SK-N-SH (cell line): ENCODE measurements around the gene ZNF280A. TPM values are rescaled to one million over a fixed set of nuclear protein-coding genes. Genes with fewer than 3 reads are reported as not detected.

Experiments used
- CTCF ChIA-PET: fragments of 300-600, 350-600 bp; formaldehyde crosslinking; extraction: SDS; loops from one replicate; lab custom pipeline; 2021; lab: Yijun Ruan, JAX
- POLR2A ChIA-PET: fragments of 350-600 bp; sonication (Branson Sonifier 250); formaldehyde crosslinking; extraction: SDS; loops from one replicate; lab custom pipeline; 2020; ENCODE audit warnings: antibody characterized with exemption, inconsistent platforms; lab: Yijun Ruan, JAX
- DNase-seq: peaks from one replicate; pipeline ENCODE4 v3.0.0; 2012
- H2AFZ ChIP-seq: fragments of 200-600 bp; sonication (generic); 2 replicates; pipeline ENCODE4 v1.8.1; 2016; ENCODE audit warnings: antibody characterized with exemption, mild to moderate bottlenecking, low read depth
- H3F3A ChIP-seq: fragments of 200-600 bp; sonication (generic); replicated peaks from 2 replicates; pipeline ENCODE3; 2016; ENCODE audit warnings: antibody characterized with exemption, mild to moderate bottlenecking; ENCODE audit not compliant: insufficient read depth
- H3K27ac ChIP-seq, 2 experiments: fragments of 200-500 bp in 1 of 2; fragments of 200-600 bp in 1 of 2; sonication (Bioruptor generic) in 1 of 2; sonication (generic), shearing (Covaris generic) in 1 of 2; 2 replicates each; pipeline versions ENCODE4 v1.5.1 to v1.6.1; 2014 to 2016; ENCODE audit warnings: low read depth in 2 of 2, inconsistent platforms in 1 of 2, low read length in 1 of 2, mild to moderate bottlenecking in 1 of 2, mixed read lengths in 1 of 2
- H3K27me3 ChIP-seq: fragments of 200-600 bp; sonication (generic), shearing (Covaris generic); 2 replicates; pipeline ENCODE4 v1.6.1; 2016; ENCODE audit warnings: mixed run types; ENCODE audit not compliant: insufficient read depth
- H3K36me3 ChIP-seq, 2 experiments: fragments of 200-500 bp in 1 of 2; fragments of 200-600 bp in 1 of 2; sonication (Bioruptor generic) in 1 of 2; sonication (generic) in 1 of 2; replicated peaks in 1 of 2; 2 replicates each; pipeline versions ENCODE3 to v1.5.1; 2014 to 2016; ENCODE audit warnings: low read length in 1 of 2, mild to moderate bottlenecking in 1 of 2; ENCODE audit not compliant: insufficient read depth in 2 of 2, control insufficient read depth in 1 of 2
- H3K4me1 ChIP-seq, 2 experiments: fragments of 200-500 bp in 1 of 2; fragments of 200-600 bp in 1 of 2; sonication (Bioruptor generic) in 1 of 2; sonication (generic), shearing (Covaris generic) in 1 of 2; 2 replicates each; pipeline versions ENCODE4 v1.5.1 to v1.6.1; 2014 to 2016; ENCODE audit warnings: low read depth in 1 of 2, low read length in 1 of 2, mixed run types in 1 of 2; ENCODE audit not compliant: insufficient read depth in 2 of 2, control insufficient read depth in 1 of 2
- H3K4me2 ChIP-seq: fragments of 200-600 bp; sonication (generic), shearing (Covaris generic); 2 replicates; pipeline ENCODE4 v1.6.1; 2017; ENCODE audit warnings: mixed run types
- H3K4me3 ChIP-seq, 2 experiments: fragments of 200-500 bp in 1 of 2; fragments of 200-600 bp in 1 of 2; sonication (Bioruptor generic) in 1 of 2; sonication (generic), shearing (Covaris generic) in 1 of 2; 2 replicates each; pipeline versions ENCODE4 v1.5.1 to v1.8.1; 2014 to 2016; ENCODE audit warnings: low read depth in 2 of 2, inconsistent platforms in 1 of 2, low read length in 1 of 2, mild to moderate bottlenecking in 1 of 2, mixed read lengths in 1 of 2, moderate library complexity in 1 of 2
- H3K79me2 ChIP-seq: fragments of 200-600 bp; sonication (generic); 2 replicates; pipeline ENCODE4 v1.8.1; 2017; ENCODE audit warnings: mild to moderate bottlenecking; ENCODE audit not compliant: insufficient read depth
- H3K9ac ChIP-seq: fragments of 200-600 bp; sonication (generic); 2 replicates; pipeline ENCODE4 v1.6.1; 2017; ENCODE audit warnings: mixed run types
- H3K9me2 ChIP-seq: fragments of 200-600 bp; sonication (generic); 2 replicates; pipeline ENCODE4 v1.6.1; 2017; ENCODE audit warnings: mixed run types
- H3K9me3 ChIP-seq: fragments of 200-600 bp; sonication (generic); 2 replicates; pipeline ENCODE4 v1.6.1; 2017; ENCODE audit warnings: mixed run types, mild to moderate bottlenecking, moderate library complexity
- H4K20me1 ChIP-seq: fragments of 200-600 bp; sonication (generic); 2 replicates; pipeline ENCODE4 v1.6.1; 2017; ENCODE audit warnings: mild to moderate bottlenecking, mixed run types; ENCODE audit not compliant: insufficient read depth
- CHD2 ChIP-seq: fragments of 150-350 bp; IDR thresholded peaks from 2 replicates; pipeline ENCODE4 v1.6.1; 2018; ENCODE audit warnings: low read length; ENCODE audit not compliant: partially characterized antibody
- EZH2phosphoT487 ChIP-seq: fragments of 200-600 bp; sonication (generic); IDR thresholded peaks from 2 replicates; pipeline ENCODE4 v1.6.1; 2017; ENCODE audit warnings: low read depth, mixed run types, mild to moderate bottlenecking, antibody characterized with exemption, moderate library complexity, borderline replicate concordance
- FOSL2 ChIP-seq: IDR thresholded peaks from 2 replicates; pipeline ENCODE4 v1.4.0; 2012; ENCODE audit warnings: low read depth, mild to moderate bottlenecking, moderate library complexity, borderline replicate concordance
- GATA2 ChIP-seq: sonication (generic); formaldehyde crosslinking; IDR thresholded peaks from 2 replicates; pipeline ENCODE4 v1.5.0; 2020; ENCODE audit warnings: mild to moderate bottlenecking, missing genetic modification reagents
- MEF2A ChIP-seq: IDR thresholded peaks from 2 replicates; pipeline ENCODE4 v1.4.0; 2012; ENCODE audit warnings: low read depth, borderline replicate concordance
- MXI1 ChIP-seq: IDR thresholded peaks from 2 replicates; pipeline ENCODE4 v1.6.1; 2012; ENCODE audit warnings: mild to moderate bottlenecking, low read depth, low read length, improper control_type of control experiment
- NFIC ChIP-seq: IDR thresholded peaks from 2 replicates; pipeline ENCODE4 v1.4.0; 2012; ENCODE audit warnings: borderline replicate concordance
- NRF1 ChIP-seq: IDR thresholded peaks from 2 replicates; pipeline ENCODE4 v1.6.1; 2012; ENCODE audit warnings: low read depth, mild to moderate bottlenecking, low read length
- POLR2AphosphoS5 ChIP-seq: IDR thresholded peaks from 2 replicates; pipeline ENCODE4 v1.6.1; 2012; ENCODE audit warnings: low read depth, low read length
- RAD21 ChIP-seq: IDR thresholded peaks from 2 replicates; pipeline ENCODE4 v1.6.1; 2012; ENCODE audit warnings: mild to moderate bottlenecking, low read length
- RCOR1 ChIP-seq: fragments of 150-350 bp; IDR thresholded peaks from 2 replicates; pipeline ENCODE4 v1.6.1; 2017; ENCODE audit warnings: antibody characterized with exemption, low read length
- RFX5 ChIP-seq: IDR thresholded peaks from 2 replicates; pipeline ENCODE4 v1.6.1; 2012; ENCODE audit warnings: mild to moderate bottlenecking, improper control_type of control experiment, low read length
- SIN3A ChIP-seq: IDR thresholded peaks from 2 replicates; pipeline ENCODE4 v1.6.1; 2012; ENCODE audit warnings: low read depth, mild to moderate bottlenecking, low read length, moderate library complexity, borderline replicate concordance
- SMC3 ChIP-seq: IDR thresholded peaks from 2 replicates; pipeline ENCODE4 v1.6.1; 2012; ENCODE audit warnings: low read depth, low read length, improper control_type of control experiment
- TAF1 ChIP-seq: IDR thresholded peaks from 2 replicates; pipeline ENCODE4 v1.6.1; 2012; ENCODE audit warnings: low read depth, mild to moderate bottlenecking, low read length, moderate library complexity, borderline replicate concordance
- TCF12 ChIP-seq: IDR thresholded peaks from 2 replicates; pipeline ENCODE4 v1.4.0; 2012
- WGBS: methylation state at CpG from one replicate; pipeline ENCODE4 v1.1.6; 2017; ENCODE audit warnings: low lambda C conversion rate; 5-methylcytosine and 5-hydroxymethylcytosine counted together
- polyA plus RNA-seq, 3 experiments: library from polyadenylated mRNA; depleted of rRNA; stranded (reverse); fragments of >200 nt; gene quantifications; 2 replicates each; pipeline ENCODE4 v1.2.3, GENCODE V29; 2012
- TF ChIP-seq, protein P1 (sequence below): IDR thresholded peaks from 2 replicates; pipeline ENCODE4 v1.4.0; 2012; ENCODE audit warnings: low read depth, borderline replicate concordance
- TF ChIP-seq, protein P2 (sequence below): fragments of 150-350 bp; IDR thresholded peaks from 2 replicates; pipeline ENCODE4 v1.6.1; 2017; ENCODE audit warnings: antibody characterized with exemption, low read length, low read depth, borderline replicate concordance
- TF ChIP-seq, protein P3 (sequence below): IDR thresholded peaks from 2 replicates; pipeline ENCODE4; 2012
- TF ChIP-seq, protein P4 (sequence below): fragments of 200-600 bp; sonication (generic); IDR thresholded peaks from 2 replicates; pipeline ENCODE4 v1.6.1; 2017; ENCODE audit warnings: antibody characterized with exemption, mild to moderate bottlenecking, moderate library complexity
- TF ChIP-seq, protein P5 (sequence below): IDR thresholded peaks from 2 replicates; pipeline ENCODE4 v1.4.0; 2012; ENCODE audit warnings: low read depth

ZNF280A gene
- polyA plus RNA-seq, 1 of the 3 experiments (the other 2 are of a cell fraction), result not detected

DNA sequence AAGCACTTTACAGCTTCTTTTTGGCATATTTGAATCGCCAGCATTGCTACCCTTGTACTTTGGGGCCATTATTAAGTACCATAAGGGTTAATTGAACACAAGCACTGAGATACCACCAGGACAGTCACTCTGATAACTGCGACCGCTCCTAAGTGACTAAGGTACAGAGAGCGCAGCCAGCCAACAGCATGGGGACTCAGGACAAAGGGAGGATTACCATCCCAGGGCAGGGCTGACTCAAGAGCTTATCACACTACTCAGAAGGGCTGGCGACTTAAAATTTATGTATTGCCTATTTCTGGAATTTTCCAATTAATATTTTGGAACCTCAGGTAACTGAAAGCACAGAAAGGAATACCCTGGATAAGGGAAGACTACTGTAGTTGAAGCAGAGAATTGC, 479 bp downstream of the ZNF280A start:
- H3K4me3 ChIP-seq, result no peak overlapping the region
- no peak overlapping the region for H3K27ac ChIP-seq
- no peak for DNase-seq
- H3K79me2 ChIP-seq, result no peaks in the 10 kb centered on the region
- H3K36me3 ChIP-seq, result no peaks in the 10 kb centered on the region
- H3K27me3 ChIP-seq, result peaks cover 1% of the 10 kb centered on the region; the same call in 1 of the 2 replicates
- POLR2A ChIA-PET, result interaction anchor here (0.6 kb wide), 1 partner anchor 24 kb away, joined by 3 read pairs; no protein-coding TSS in a partner anchor
- no peaks in the 10 kb centered on the region for H3K9me3 ChIP-seq
- no peak overlapping the region for H3K4me2 ChIP-seq
- H2AFZ ChIP-seq, result no peak overlapping the region; the same call in 1 of the 2 replicates
- H3F3A ChIP-seq, result no peaks in the 10 kb centered on the region
- no peaks in the 10 kb centered on the region for H3K9me2 ChIP-seq
- no peaks in the 10 kb centered on the region for H4K20me1 ChIP-seq
- no peaks in the 10 kb centered on the region for H3K4me1 ChIP-seq
- WGBS, result 66% methylated on average over 5 of the region's 5 CpGs
- H3K9ac ChIP-seq, result no peak overlapping the region
- CTCF ChIA-PET, result interaction anchor here (0.8 to 1.9 kb wide), 2 partner anchors 11 to 57 kb away, joined by 3 to 21 read pairs; partner anchors contain the start of gene ZNF280B
- TF ChIP-seq EZH2phosphoT487 (no peak), FOSL2 (no peak), MEF2A (no peak), RAD21 (no peak), RCOR1 (no peak), TAF1 (no peak), SIN3A (no peak), RFX5 (no peak), MXI1 (no peak), NFIC (no peak), TCF12 (no peak)
- TF ChIP-seq, protein P1, sequence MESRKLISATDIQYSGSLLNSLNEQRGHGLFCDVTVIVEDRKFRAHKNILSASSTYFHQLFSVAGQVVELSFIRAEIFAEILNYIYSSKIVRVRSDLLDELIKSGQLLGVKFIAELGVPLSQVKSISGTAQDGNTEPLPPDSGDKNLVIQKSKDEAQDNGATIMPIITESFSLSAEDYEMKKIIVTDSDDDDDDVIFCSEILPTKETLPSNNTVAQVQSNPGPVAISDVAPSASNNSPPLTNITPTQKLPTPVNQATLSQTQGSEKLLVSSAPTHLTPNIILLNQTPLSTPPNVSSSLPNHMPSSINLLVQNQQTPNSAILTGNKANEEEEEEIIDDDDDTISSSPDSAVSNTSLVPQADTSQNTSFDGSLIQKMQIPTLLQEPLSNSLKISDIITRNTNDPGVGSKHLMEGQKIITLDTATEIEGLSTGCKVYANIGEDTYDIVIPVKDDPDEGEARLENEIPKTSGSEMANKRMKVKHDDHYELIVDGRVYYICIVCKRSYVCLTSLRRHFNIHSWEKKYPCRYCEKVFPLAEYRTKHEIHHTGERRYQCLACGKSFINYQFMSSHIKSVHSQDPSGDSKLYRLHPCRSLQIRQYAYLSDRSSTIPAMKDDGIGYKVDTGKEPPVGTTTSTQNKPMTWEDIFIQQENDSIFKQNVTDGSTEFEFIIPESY, result no peak
- TF ChIP-seq, protein P2, sequence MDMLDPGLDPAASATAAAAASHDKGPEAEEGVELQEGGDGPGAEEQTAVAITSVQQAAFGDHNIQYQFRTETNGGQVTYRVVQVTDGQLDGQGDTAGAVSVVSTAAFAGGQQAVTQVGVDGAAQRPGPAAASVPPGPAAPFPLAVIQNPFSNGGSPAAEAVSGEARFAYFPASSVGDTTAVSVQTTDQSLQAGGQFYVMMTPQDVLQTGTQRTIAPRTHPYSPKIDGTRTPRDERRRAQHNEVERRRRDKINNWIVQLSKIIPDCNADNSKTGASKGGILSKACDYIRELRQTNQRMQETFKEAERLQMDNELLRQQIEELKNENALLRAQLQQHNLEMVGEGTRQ, result no peak

DNA sequence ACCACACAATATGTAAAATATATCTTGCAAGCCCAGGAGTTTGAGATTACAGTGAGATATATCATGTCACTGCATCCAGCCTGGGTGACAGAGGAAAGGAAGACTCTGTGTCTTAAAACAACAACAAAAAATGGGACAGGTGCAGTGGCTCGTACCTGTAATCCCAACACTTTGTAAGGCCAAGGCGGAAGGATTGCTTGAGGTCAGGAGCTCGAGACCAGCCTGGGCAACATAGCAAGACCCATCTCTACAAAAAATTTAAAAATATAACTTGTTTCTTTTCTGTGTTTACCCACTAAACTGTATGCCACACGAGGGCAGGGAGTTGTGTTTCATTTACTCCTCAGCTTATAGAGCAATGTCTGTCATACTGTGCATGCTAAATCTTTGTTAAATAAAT, 3.1 kb downstream of the ZNF280A start:
- Histone ChIP-seq H3K9me2 (no peaks in the 10 kb centered on the region), H4K20me1 (no peaks in the 10 kb centered on the region), H3K27ac (no peak overlapping the region), H3K27me3 (no peaks in the 10 kb centered on the region; the same call in 1 of the 2 replicates), H3K79me2 (no peaks in the 10 kb centered on the region), H3F3A (no peaks in the 10 kb centered on the region), H2AFZ (no peak overlapping the region), H3K36me3 (no peaks in the 10 kb centered on the region), H3K4me2 (no peak overlapping the region), H3K9me3 (no peaks in the 10 kb centered on the region), H3K9ac (no peak overlapping the region), H3K4me1 (no peaks in the 10 kb centered on the region), H3K4me3 (no peak overlapping the region)
- WGBS, result 34% methylated on average over 4 of the region's 4 CpGs
- CTCF ChIA-PET, result interaction anchor here (1.1 kb wide), 1 partner anchor 54 kb away, joined by 3 read pairs; no protein-coding TSS in a partner anchor
- POLR2A ChIA-PET, result no interaction called here
- DNase-seq, result no peak
- no peak for TF ChIP-seq POLR2AphosphoS5
- TF ChIP-seq, protein P3, sequence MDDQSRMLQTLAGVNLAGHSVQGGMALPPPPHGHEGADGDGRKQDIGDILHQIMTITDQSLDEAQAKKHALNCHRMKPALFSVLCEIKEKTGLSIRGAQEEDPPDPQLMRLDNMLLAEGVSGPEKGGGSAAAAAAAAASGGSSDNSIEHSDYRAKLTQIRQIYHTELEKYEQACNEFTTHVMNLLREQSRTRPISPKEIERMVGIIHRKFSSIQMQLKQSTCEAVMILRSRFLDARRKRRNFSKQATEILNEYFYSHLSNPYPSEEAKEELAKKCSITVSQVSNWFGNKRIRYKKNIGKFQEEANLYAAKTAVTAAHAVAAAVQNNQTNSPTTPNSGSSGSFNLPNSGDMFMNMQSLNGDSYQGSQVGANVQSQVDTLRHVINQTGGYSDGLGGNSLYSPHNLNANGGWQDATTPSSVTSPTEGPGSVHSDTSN, result no peak
- TF ChIP-seq RFX5, result no peak
- TF ChIP-seq, protein P4, sequence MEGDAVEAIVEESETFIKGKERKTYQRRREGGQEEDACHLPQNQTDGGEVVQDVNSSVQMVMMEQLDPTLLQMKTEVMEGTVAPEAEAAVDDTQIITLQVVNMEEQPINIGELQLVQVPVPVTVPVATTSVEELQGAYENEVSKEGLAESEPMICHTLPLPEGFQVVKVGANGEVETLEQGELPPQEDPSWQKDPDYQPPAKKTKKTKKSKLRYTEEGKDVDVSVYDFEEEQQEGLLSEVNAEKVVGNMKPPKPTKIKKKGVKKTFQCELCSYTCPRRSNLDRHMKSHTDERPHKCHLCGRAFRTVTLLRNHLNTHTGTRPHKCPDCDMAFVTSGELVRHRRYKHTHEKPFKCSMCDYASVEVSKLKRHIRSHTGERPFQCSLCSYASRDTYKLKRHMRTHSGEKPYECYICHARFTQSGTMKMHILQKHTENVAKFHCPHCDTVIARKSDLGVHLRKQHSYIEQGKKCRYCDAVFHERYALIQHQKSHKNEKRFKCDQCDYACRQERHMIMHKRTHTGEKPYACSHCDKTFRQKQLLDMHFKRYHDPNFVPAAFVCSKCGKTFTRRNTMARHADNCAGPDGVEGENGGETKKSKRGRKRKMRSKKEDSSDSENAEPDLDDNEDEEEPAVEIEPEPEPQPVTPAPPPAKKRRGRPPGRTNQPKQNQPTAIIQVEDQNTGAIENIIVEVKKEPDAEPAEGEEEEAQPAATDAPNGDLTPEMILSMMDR, result no peak
- TF ChIP-seq CHD2, result no peak
- TF ChIP-seq NRF1, result no peak
- TF ChIP-seq, protein P1, result no peak
- no peak for TF ChIP-seq GATA2 (CRISPR knock-in tag)
- no peak for TF ChIP-seq EZH2phosphoT487
- TF ChIP-seq SMC3, result no peak
- TF ChIP-seq, protein P5, sequence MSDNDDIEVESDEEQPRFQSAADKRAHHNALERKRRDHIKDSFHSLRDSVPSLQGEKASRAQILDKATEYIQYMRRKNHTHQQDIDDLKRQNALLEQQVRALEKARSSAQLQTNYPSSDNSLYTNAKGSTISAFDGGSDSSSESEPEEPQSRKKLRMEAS, result no peak
